HG02623 (cell line): ENCODE results near the gene DUSP7.

Experiments
- ATAC-seq: cut with Tn5 transposase; IDR thresholded peaks from one replicate; pipeline ENCODE4 v1.9.1; 2021; ENCODE audit warnings: moderate library complexity; ENCODE audit not compliant: unreplicated experiment

The DUSP7 gene

DNA sequence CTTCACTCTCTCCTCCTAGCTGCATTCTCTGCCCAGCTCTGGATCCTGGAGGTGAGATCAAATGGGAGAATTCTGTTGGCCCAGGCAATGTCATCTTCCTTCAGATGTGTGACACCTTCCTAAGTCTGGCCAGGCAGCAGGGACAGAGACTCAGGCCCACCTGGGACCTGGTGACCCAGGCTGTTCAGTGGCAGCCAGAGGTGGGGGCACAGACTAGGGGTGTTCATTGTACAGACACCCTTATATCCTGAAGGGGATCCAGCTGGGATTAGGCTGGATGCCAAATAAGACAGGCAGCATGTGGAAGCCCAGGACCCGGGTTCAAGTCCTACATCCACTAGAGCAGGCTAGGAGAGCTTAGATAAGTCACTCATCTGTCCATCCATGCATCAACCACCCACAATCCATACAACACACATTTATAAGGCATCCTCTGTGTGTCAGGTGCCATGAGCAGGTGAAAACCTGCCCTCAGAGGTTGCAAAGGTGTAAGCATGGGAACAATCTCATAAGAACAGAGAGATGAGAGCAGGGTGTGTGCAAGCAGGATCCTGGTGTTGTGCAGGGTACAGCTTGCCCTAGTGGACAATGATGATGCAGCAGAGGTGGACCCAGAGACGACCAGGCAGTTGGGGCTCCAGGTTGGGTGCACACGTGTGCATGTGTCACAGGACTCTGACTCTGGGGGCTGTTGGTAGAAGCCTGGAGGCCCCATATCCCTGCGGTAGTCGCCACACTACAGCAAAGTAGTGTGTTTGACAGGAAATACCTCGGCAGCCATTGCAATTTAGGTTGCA, 42.4 kb downstream of the DUSP7 start:
- ATAC-seq, result no peak

DNA sequence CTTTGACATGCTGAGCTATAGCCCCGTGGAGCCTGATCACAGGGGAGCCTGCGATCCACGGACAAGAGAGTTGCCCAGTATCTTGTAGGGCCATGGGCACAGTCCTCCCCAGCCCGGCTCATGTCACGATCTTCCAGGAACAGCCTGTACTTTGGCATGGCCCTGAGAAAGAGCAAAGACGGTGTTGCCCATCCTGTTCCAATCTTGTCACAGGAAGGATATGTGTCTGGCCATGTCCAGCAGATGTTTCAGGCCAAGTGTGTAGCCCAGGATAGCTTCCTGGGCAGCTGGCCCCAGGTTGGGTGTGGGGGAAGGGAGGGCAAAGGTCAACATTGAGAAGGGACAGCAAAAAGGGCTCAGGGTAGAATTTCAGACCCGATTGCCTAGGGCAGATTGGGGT, 43.7 kb downstream of the DUSP7 start:
- ATAC-seq, result no peak

DNA sequence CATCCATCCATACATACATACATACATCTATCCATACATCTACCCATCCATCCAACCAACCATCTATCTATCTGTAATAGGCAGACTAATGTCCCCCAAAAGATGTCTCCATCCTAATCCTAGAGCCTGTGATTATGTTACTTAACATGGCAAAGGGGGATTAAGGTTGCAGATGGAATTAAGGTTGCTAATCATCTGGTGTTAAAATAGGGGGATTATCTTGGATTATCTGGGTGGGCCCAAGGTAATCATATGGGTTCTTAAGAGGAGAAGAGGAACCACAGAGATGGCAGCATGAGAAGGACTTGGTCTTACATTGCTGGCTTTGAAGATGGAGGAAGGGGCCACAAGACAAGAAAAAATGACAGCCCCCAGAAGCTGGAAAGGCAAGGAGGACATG, 45.9 kb downstream of the DUSP7 start:
- no peak for ATAC-seq

DNA sequence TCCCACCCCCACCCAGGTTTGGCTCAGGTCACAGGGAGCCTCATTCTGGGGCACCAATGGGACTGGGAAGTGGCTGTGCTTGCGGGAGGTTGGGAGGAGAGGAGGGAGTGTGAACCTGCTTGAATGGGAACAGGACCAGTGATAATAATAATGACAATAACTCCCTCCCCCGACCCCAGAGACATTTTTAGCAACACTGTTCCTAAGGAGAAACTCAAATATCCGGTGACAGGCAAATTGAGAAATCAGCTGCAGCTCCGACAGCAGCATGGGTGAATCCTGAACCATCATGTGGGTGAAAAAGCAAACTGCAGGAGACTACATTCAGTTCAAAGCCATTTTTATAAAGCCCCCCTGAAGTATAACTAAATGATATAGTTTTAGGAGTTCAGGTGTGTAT, 49.1 kb downstream of the DUSP7 start:
- no peak for ATAC-seq

DNA sequence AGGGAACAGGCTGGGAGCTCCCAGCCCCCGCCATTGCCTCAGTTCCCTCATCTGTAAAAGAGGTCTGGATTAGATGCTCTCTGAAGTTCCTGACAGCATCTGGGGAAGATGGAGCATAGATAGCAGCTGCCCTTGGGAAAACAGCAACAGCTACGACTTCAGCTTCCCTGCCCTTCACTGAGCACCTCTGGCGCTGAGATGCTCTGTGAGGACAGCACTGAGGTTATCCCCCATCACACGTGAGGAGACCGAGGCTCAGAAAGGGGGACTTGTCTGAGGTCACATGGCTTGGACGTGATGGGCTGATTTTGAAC, 49.6 kb downstream of the DUSP7 start:
- no peak for ATAC-seq

DNA sequence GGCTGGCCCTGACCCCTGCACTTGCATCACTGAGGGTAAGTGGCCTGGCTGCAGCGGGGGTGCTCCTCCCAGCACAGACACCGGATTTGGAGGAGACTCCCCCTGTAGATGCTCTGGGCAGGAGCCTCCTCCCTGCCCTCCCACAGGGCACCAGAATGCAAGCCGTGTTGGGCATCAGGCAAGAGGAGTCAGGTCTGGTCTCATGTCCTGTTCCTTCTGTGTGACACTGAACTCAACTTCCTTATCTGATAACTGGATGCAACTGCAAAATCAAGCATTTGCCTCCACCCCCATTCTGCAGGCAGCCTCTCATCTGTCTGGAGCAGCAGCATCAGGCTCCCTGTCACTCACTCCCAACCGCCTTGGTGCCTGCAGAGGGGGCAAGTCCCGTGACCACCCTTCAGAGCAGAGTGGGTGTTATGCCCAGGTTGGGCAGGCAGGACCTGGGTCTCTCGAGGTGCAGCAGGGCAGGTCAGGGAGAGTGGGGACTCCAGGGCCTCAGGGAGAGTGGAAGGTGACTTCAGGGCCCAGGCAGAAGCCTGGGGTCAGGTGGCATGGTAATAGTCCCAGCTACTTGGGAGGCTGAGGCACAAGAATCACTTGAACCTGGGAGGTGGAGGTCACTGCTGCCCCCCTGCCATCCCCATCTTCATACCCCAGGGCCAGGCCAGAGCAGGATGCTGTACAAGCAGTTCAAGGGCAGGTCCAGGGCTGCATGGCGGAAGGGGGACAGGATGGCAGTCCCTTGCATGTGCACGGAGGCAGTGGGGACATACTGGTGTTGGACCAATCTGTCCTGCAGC, 50.2 kb downstream of the DUSP7 start:
- no peak for ATAC-seq

DNA sequence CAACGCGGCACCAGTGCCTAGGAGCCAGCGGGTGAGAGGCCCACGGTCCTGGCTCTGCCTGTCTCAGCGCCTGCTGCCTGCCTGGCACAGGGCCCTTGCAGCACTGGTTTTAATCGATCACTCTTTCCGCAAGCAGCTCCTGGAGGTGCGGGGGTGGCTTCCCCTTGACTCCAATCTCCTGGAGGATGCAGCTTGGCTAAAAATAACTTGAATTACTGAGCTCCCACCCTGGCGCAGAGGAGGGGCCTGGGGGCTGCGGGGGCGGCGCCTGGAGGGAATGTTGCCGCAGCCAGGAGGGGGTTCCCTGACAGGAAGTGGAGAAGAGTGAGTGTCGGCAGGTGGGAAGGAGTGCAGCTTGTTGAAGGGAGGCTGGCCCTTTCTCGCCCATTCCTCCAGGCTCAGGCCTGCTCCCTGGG, 50.8 kb downstream of the DUSP7 start:
- ATAC-seq, result no peak

DNA sequence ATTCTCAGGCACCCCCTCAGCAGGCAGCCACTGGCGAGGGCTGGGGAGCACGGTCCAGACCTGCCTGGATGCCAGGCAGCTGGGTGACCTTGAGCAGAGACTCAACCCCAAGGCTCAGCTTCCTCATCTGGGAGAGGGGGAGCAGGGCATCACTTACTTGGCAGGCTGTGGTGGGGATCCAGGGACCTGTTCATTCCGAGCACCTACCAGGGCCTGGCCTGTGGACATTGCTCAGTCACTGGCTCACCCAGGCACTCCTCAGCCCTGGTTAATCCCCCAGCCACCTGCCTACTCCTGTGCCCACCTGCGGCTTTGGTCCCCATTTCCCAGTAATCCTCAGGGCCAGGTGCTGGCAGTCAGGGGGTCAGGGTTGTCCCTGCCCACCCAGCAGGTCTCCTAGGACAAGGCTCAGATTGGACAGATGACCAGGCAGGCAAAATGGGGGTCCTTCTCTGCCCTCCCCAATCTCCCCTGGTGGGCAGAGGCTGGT, 51.4 kb downstream of the DUSP7 start:
- ATAC-seq, result no peak

DNA sequence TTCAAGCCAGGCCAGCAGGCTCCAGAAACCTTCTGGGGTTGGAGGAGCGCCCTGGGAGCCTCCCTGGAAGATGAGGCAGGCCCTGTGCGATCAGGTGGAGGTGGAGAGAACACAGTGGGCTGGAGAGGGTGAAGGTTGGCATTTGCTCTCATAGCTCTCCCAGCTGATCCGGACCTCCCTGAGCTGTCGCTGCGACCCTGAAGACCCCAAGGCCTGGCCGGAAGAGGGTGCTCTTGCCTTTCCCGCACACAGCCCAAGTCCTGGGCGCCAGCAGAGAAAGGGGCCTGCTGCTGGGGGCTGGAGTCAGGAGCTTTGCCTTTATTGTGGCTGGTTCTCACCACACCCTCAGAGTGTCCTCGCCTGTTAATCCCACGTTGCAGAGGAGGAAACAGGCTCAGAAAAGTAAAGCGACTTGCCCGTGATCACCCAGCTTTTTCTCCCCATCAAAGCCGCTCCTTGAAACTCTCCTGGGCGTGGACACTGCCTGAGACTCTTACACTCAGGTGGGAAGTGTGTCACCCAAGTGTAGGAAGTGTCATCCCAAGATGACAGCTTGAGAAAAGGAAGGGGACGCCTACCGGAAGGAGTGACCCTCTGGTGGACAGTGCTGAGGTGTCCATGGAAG, 52.1 kb downstream of the DUSP7 start:
- ATAC-seq, result no peak

DNA sequence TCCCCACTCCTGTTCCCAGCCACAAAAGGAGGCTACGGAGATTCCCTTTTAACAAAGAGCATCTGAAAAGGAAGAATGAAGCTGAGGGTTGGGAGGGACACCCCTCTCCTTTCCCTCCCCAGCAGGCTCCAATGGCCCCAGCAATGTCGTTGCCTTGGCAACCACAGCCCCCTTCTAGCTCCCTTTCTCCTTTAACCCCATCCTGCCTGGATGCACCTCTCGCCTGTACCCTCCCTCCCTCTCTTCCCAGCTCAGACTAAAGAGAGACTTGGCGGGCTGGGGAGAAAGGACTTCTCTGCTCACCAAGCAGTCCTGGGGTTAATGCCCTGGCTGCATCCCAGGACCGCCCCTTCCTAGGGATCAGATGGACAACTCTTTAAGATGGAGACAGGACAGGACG, 53.6 kb downstream of the DUSP7 start:
- no peak for ATAC-seq

DNA sequence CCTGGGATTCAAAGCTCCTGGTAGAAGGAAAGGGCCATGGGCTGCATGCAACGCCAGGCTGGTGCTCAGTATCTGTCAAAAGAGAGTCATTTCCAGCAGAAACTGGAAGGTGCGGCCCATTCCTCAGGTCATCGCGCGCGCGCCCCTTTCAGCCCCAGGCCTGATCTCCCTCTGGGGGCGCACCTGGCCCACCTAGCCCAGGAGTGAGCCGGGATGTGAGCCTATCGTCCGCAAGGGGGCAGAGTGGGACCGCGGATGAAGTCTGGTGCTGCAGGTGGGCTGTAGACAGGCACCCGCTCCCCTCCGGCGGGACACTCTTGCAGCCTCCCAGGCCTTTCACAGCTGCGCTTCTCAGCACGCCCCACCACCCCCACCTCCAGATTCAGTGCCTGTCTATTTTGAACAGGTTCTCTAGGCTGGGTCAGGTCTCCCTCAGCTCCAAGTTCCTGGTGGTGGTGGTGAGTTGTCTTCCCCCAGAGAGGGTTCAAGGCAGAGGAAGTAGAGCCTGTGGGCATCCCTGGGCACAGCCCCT, 54.9 kb downstream of the DUSP7 start:
- no peak for ATAC-seq

DNA sequence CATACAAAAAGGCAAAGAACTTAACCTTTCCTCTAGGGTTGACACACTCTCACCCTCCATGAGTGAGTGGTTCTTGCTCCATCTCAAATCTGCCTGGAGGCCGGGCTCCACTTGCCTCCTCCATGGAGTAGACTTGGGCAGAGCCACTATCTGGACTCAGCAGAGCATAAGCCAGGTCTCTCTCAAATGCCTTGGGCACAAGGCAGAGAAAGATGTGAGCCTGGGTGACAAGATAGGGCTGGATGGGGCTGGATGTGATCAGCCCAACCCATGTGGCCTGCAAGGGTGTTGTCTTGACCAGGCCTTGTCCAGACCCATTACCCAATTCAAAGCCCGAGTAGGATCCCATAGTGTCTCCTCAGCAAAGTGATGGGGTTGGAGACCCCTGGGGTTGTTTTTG, 56.5 kb downstream of the DUSP7 start:
- ATAC-seq, result no peak
